Endothelial cell of umbilical vein (primary cell): ENCODE data around the gene CNST. TPM values are rescaled to one million over a fixed set of nuclear protein-coding genes. Genes with fewer than 3 reads are reported as not detected.

ENCODE experiments used
- BruUV-seq: library from RNA; stranded (reverse); fragments of 400-500 nt; replicated peaks from 2 replicates; lab custom pipeline; 2021; lab: Mats Ljungman, UMichigan
- CTCF ChIA-PET: fragments of 300-600, 350-600 bp; sonication (Branson Sonifier 250); formaldehyde crosslinking; loops from one replicate; lab custom pipeline; 2021; ENCODE audit warnings: antibody characterized with exemption, inconsistent platforms; lab: Charles Lee
- POLR2A ChIA-PET: fragments of 300-600, 350-600 bp; sonication (Branson Sonifier 250); formaldehyde crosslinking; loops from one replicate; lab custom pipeline; 2021; ENCODE audit warnings: antibody characterized with exemption, inconsistent platforms; lab: Charles Lee
- DNase-seq: peaks from one replicate; pipeline ENCODE4 v3.0.0-alpha.2; 2011; ENCODE audit warnings: low read depth, low spot score
- FAIRE-seq: peaks from 2 replicates; lab custom pipeline; 2011; peaks lifted over from hg19 to GRCh38; lab: Jason Lieb, UNC
- H2AFZ ChIP-seq: 2 replicates; pipeline ENCODE4 v1.6.0; 2012; ENCODE audit warnings: low read depth, low read length, control low read depth, inconsistent platforms
- H3K27ac ChIP-seq: 2 replicates; pipeline ENCODE4 v1.5.1; 2011; ENCODE audit warnings: low read depth, mild to moderate bottlenecking, control low read depth, low read length, moderate library complexity; ENCODE audit not compliant: insufficient read depth
- H3K27me3 ChIP-seq, 2 experiments: 2 replicates each; pipeline versions ENCODE4 v1.6.0 to v1.6.1; 2011; ENCODE audit warnings: low read length in 2 of 2, mixed read lengths in 1 of 2; ENCODE audit not compliant: control insufficient read depth in 2 of 2, insufficient read depth in 2 of 2
- H3K36me3 ChIP-seq, 2 experiments: 2 replicates in 1 of 2; 3 replicates in 1 of 2; pipeline ENCODE4 v1.5.1; 2011; ENCODE audit warnings: low read length in 2 of 2, mild to moderate bottlenecking in 1 of 2, moderate library complexity in 1 of 2; ENCODE audit not compliant: control insufficient read depth in 2 of 2, insufficient read depth in 2 of 2; ENCODE audit errors: extremely low read depth in 1 of 2
- H3K4me1 ChIP-seq: 3 replicates; pipeline ENCODE4 v1.5.1; 2011; ENCODE audit warnings: mild to moderate bottlenecking, low read length; ENCODE audit not compliant: control insufficient read depth, insufficient read depth; ENCODE audit errors: extremely low read depth
- H3K4me2 ChIP-seq: 2 replicates; pipeline ENCODE4 v1.6.1; 2011; ENCODE audit warnings: low read length, control low read depth, mixed read lengths; ENCODE audit not compliant: insufficient read depth
- H3K4me3 ChIP-seq, 3 experiments: fragments of 200-600 bp in 1 of 3; sonication (generic), shearing (Covaris generic) in 1 of 3; replicated peaks in 1 of 3; 2 replicates each; pipeline ENCODE4 v1.5.1; 2011 to 2016; ENCODE audit warnings: control low read depth in 3 of 3, low read length in 3 of 3, mild to moderate bottlenecking in 2 of 3, inconsistent platforms in 1 of 3, low read depth in 1 of 3, moderate library complexity in 1 of 3; ENCODE audit not compliant: insufficient read depth in 1 of 3
- H3K79me2 ChIP-seq: 2 replicates; pipeline ENCODE4 v1.6.0; 2012; ENCODE audit warnings: low read length, inconsistent platforms; ENCODE audit not compliant: control insufficient read depth, insufficient read depth
- H3K9ac ChIP-seq: replicated peaks from 2 replicates; pipeline ENCODE3; 2011; ENCODE audit warnings: low read length, control low read depth; ENCODE audit not compliant: insufficient read depth; ENCODE audit errors: extremely low read depth
- H3K9me1 ChIP-seq: replicated peaks from 3 replicates; pipeline ENCODE4 v1.6.0; 2011; ENCODE audit warnings: mild to moderate bottlenecking, low read length; ENCODE audit not compliant: control insufficient read depth, insufficient read depth; ENCODE audit errors: extremely low read depth
- H3K9me3 ChIP-seq: replicated peaks from 2 replicates; pipeline ENCODE4 v1.5.1; 2012; ENCODE audit warnings: low read length, inconsistent platforms; ENCODE audit not compliant: control insufficient read depth, insufficient read depth
- H4K20me1 ChIP-seq: replicated peaks from 2 replicates; pipeline ENCODE3; 2011; ENCODE audit warnings: mild to moderate bottlenecking, low read length; ENCODE audit not compliant: control insufficient read depth, insufficient read depth; ENCODE audit errors: extremely low read depth
- EZH2 ChIP-seq: IDR thresholded peaks from 2 replicates; pipeline ENCODE4 v1.6.1; 2012; ENCODE audit warnings: borderline replicate concordance, low read depth, mild to moderate bottlenecking, moderate library complexity, low read length, inconsistent platforms; ENCODE audit not compliant: severe bottlenecking
- FOS ChIP-seq: IDR thresholded peaks from 2 replicates; pipeline ENCODE4 v1.6.1; 2011; ENCODE audit warnings: mild to moderate bottlenecking, low read length, moderate library complexity, borderline replicate concordance; ENCODE audit not compliant: insufficient read depth
- GATA2 ChIP-seq: IDR thresholded peaks from 2 replicates; pipeline ENCODE4 v1.7.0; 2011; ENCODE audit warnings: low read depth, mild to moderate bottlenecking, moderate library complexity, mixed read lengths, low read length; ENCODE audit not compliant: insufficient read length, insufficient read depth
- JUN ChIP-seq: IDR thresholded peaks from 2 replicates; pipeline ENCODE4 v1.6.1; 2011; ENCODE audit warnings: borderline replicate concordance, low read depth; ENCODE audit not compliant: insufficient read length, insufficient read depth
- MYC ChIP-seq: IDR thresholded peaks from one replicate; pipeline ENCODE4 v1.6.1; 2011; ENCODE audit warnings: mild to moderate bottlenecking, low read depth, low read length
- POLR2A ChIP-seq: IDR thresholded peaks from 2 replicates; pipeline ENCODE4 v1.6.1; 2012; ENCODE audit warnings: low read depth, mild to moderate bottlenecking, control low read depth, low read length
- POLR2AphosphoS5 ChIP-seq: IDR thresholded peaks from 2 replicates; pipeline ENCODE4 v1.6.1; 2012; ENCODE audit warnings: low read depth, mild to moderate bottlenecking, control low read depth, low read length, moderate library complexity; ENCODE audit not compliant: insufficient read depth
- dilution Hi-C: fragments of 300-500 bp; cut with MboI; formaldehyde crosslinking; loops from one replicate; pipeline ENCODE4 v1.15.0; 2019; ENCODE audit warnings: low sequenced_read_pairs; ENCODE audit not compliant: extremely low pct_ligation_motif_present
- intact Hi-C: fragments of 100-400 bp; cut with micrococcal nuclease; formaldehyde crosslinking; loops from one replicate; pipeline ENCODE4 v1.10.0; 2022
- polyA plus RNA-seq, 4 experiments: library from polyadenylated mRNA; depleted of rRNA in 3 of 4; stranded (reverse) in 3 of 4; unstranded in 1 of 4; fragments of >200 nt; gene quantifications; 2 replicates each; pipeline versions ENCODE4 v1.2.1 to v1.2.3, GENCODE V29; 2011 to 2012; ENCODE audit warnings: missing spikeins in 1 of 4
- total RNA-seq: library from RNA; stranded (reverse); gene quantifications from 2 replicates; pipeline ENCODE4 v1.2.3, GENCODE V29; 2021
- TF ChIP-seq, protein P1 (sequence below): IDR thresholded peaks from 2 replicates; pipeline ENCODE4 v1.6.1; 2011; ENCODE audit not compliant: insufficient read depth, insufficient read length
- TF ChIP-seq, protein P2 (sequence below), 2 donors: IDR thresholded peaks; 1 replicate in 1 of 2; 2 replicates in 1 of 2; pipeline ENCODE4 v1.5.1; 2011; ENCODE audit warnings: low read length in 2 of 2, mild to moderate bottlenecking in 2 of 2, moderate library complexity in 2 of 2, control low read depth in 1 of 2, inconsistent platforms in 1 of 2, low read depth in 1 of 2; ENCODE audit not compliant: insufficient read depth in 1 of 2; ENCODE audit errors: extremely low read depth in 1 of 2

The CNST gene
- total and polyA plus RNA-seq, 2 donors (not counting 3 experiments of a cell fraction or from before 2014, with no cell fraction given): 6.3 to 18.1 TPM

GRCh38 chr1:246527402-246528088, 38.7 kb upstream of the CNST start:
- no peak for FAIRE-seq
- H3K27ac ChIP-seq: no peak overlapping the region
- no peaks in the 10 kb centered on the region for H3K36me3 ChIP-seq
- intact Hi-C loops (no loop called here), dilution Hi-C loops (no loop called here)
- H3K4me3 ChIP-seq: no peak overlapping the region
- TF ChIP-seq FOS (no peak), POLR2A (no peak), MYC (no peak), POLR2AphosphoS5 (no peak), GATA2 (no peak), EZH2 (no peak), JUN (no peak)
- TF ChIP-seq, protein P1, sequence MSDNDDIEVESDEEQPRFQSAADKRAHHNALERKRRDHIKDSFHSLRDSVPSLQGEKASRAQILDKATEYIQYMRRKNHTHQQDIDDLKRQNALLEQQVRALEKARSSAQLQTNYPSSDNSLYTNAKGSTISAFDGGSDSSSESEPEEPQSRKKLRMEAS: no peak
- TF ChIP-seq, protein P2, sequence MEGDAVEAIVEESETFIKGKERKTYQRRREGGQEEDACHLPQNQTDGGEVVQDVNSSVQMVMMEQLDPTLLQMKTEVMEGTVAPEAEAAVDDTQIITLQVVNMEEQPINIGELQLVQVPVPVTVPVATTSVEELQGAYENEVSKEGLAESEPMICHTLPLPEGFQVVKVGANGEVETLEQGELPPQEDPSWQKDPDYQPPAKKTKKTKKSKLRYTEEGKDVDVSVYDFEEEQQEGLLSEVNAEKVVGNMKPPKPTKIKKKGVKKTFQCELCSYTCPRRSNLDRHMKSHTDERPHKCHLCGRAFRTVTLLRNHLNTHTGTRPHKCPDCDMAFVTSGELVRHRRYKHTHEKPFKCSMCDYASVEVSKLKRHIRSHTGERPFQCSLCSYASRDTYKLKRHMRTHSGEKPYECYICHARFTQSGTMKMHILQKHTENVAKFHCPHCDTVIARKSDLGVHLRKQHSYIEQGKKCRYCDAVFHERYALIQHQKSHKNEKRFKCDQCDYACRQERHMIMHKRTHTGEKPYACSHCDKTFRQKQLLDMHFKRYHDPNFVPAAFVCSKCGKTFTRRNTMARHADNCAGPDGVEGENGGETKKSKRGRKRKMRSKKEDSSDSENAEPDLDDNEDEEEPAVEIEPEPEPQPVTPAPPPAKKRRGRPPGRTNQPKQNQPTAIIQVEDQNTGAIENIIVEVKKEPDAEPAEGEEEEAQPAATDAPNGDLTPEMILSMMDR (IDR thresholded peaks at IDR 0.05; ENCODE audit: extremely low read depth in 1 of 2, insufficient read depth in 1 of 2, low read depth in 1 of 2, low read length in 2 of 2): no peak
- peaks cover 0 to 2% of the 10 kb centered on the region in 2 experiments for H3K27me3 ChIP-seq
- H4K20me1 ChIP-seq: no peaks in the 10 kb centered on the region
- H3K9ac ChIP-seq: no peak overlapping the region
- no peak for DNase-seq
- no peak overlapping the region for H3K4me2 ChIP-seq
- no peaks in the 10 kb centered on the region for H3K9me1 ChIP-seq
- H2AFZ ChIP-seq: no peak overlapping the region
- H3K9me3 ChIP-seq: no peaks in the 10 kb centered on the region
- BruUV-seq: no TSS peak
- H3K79me2 ChIP-seq: no peaks in the 10 kb centered on the region
- H3K4me1 ChIP-seq: no peaks in the 10 kb centered on the region
- POLR2A ChIA-PET: no interaction called here
- CTCF ChIA-PET: no interaction called here
